H54 (cell line): Measurements from ENCODE around the gene UBAC1.
A peak's percentile ranks its signal among the peaks of the same experiment; 100 is the strongest.

ENCODE experiments used
- DNase-seq: peaks from one replicate; pipeline ENCODE4 v3.0.0; 2011; ENCODE audit warnings: low spot score, mixed read lengths; ENCODE audit not compliant: insufficient read length
- FAIRE-seq: peaks from 3 replicates; lab custom pipeline; 2011; peaks lifted over from hg19 to GRCh38; lab: Jason Lieb, UNC
- POLR2A ChIP-seq: IDR thresholded peaks from 2 replicates; pipeline ENCODE4 v1.6.1; 2011; ENCODE audit warnings: low read depth, mild to moderate bottlenecking, low read length

UBAC1 gene

GRCh38 chr9:135961277-135961715 is at the start of gene UBAC1:
TSS of gene UBAC1 (minus strand) at chr9:135961373. CDS start at chr9:135961162, 211 bp downstream.
- TF ChIP-seq POLR2A = 0 out of 2 replicates have a peak, but pooled peaks have one; percentile 2
- FAIRE-seq (no peak), DNase-seq (peak; percentile 100)

- FAIRE-seq = no peak
- no peak for TF ChIP-seq POLR2A
Observed at GRCh38 chr9:136010615-136011361, 49.6 kb upstream of the UBAC1 start.

GRCh38 chr9:136010176-136010575 is 49.0 kb upstream of the UBAC1 start:
- DNase-seq (no peak), FAIRE-seq (no peak)
- TF ChIP-seq POLR2A = no peak

More at GRCh38 chr9:136010615-136011361, 49.6 kb upstream of the UBAC1 start:
- DNase-seq = no peak

- no peak for TF ChIP-seq POLR2A
- DNase-seq = no peak
- no peak for FAIRE-seq
Observed at GRCh38 chr9:136009516-136009915, 48.3 kb upstream of the UBAC1 start.

- TF ChIP-seq POLR2A = no peak
- DNase-seq = no peak
- no peak for FAIRE-seq
Observed at GRCh38 chr9:136008693-136008997, 47.5 kb upstream of the UBAC1 start.

- peak; percentile 80 for FAIRE-seq
- no peak for TF ChIP-seq POLR2A
- peak; percentile 98 for DNase-seq
Observed at GRCh38 chr9:136007934-136008692, 46.9 kb upstream of the UBAC1 start.

- TF ChIP-seq POLR2A = no peak
- FAIRE-seq = no peak
- no peak for DNase-seq
Observed at GRCh38 chr9:136007276-136007933, 46.2 kb upstream of the UBAC1 start.

GRCh38 chr9:136006169-136006568 is 45.0 kb upstream of the UBAC1 start:
- no peak for TF ChIP-seq POLR2A
- DNase-seq (no peak), FAIRE-seq (no peak)

GRCh38 chr9:136004712-136005111 is 43.5 kb upstream of the UBAC1 start:
- no peak for TF ChIP-seq POLR2A

GRCh38 chr9:136004219-136004618 is 43.0 kb upstream of the UBAC1 start:
- DNase-seq (no peak), FAIRE-seq (no peak)
- TF ChIP-seq POLR2A = no peak

More at GRCh38 chr9:136004712-136005111, 43.5 kb upstream of the UBAC1 start:
- FAIRE-seq (no peak), DNase-seq (no peak)

GRCh38 chr9:136003411-136004218 is 42.4 kb upstream of the UBAC1 start:
- TF ChIP-seq POLR2A = no peak
- FAIRE-seq = no peak

GRCh38 chr9:136002881-136003280 is 41.7 kb upstream of the UBAC1 start:
- DNase-seq = no peak
- no peak for TF ChIP-seq POLR2A
- FAIRE-seq = no peak

More at GRCh38 chr9:136003411-136004218, 42.4 kb upstream of the UBAC1 start:
- DNase-seq = no peak

- FAIRE-seq (no peak), DNase-seq (no peak)
- TF ChIP-seq POLR2A = no peak
Observed at GRCh38 chr9:136002215-136002614, 41.0 kb upstream of the UBAC1 start.
